ENCODE data around the gene SPTBN1. TPM values are rescaled to one million over a fixed set of nuclear protein-coding genes. Genes with fewer than 3 reads are reported as not detected.

Gene SPTBN1
- total and polyA plus RNA-seq, 2 donors (not counting 3 experiments of a cell fraction or from before 2014, with no cell fraction given) = 63.3 to 320 TPM

GRCh38 chr2:54503192-54503591, 47.1 kb downstream of the SPTBN1 start:
- no peak for TF ChIP-seq POLR2AphosphoS5 (IDR thresholded peaks at IDR 0.05; ENCODE audit: insufficient read depth, low read depth, low read length)
- no peak for TF ChIP-seq MAX (IDR thresholded peaks at IDR 0.05; ENCODE audit: insufficient read depth, insufficient read length)
- no peak for TF ChIP-seq MYC (IDR thresholded peaks at IDR 0.05; ENCODE audit: low read depth, low read length)
- peak; percentile 71 to 80 for TF ChIP-seq CTCF (IDR thresholded peaks at IDR 0.05; ENCODE audit: extremely low read depth in 1 of 2, insufficient read depth in 1 of 2, low read depth in 1 of 2, low read length in 2 of 2)
- no peaks in the 10 kb centered on the region for H3K9me1 ChIP-seq (replicated peaks; ENCODE audit: control insufficient read depth, extremely low read depth, insufficient read depth, low read length)
- intact Hi-C loops (cut with micrococcal nuclease) = loop anchor here (1.0 to 2.0 kb wide), 4 partner anchors 47 to 396 kb away; partner anchors contain the start of genes ACYP2 and SPTBN1
- peaks cover 6% of the 10 kb centered on the region for H3K79me2 ChIP-seq (ENCODE audit: control insufficient read depth, insufficient read depth, low read length)
- POLR2A ChIA-PET = no interaction called here
- H3K4me2 ChIP-seq (ENCODE audit: insufficient read depth, low read length) = no peak overlapping the region
- no TSS peak for BruUV-seq (replicated peaks)
- no peak overlapping the region for H2AFZ ChIP-seq (ENCODE audit: low read depth, low read length)
- H3K4me3 ChIP-seq (replicated peaks in 1 of 3; ENCODE audit: insufficient read depth in 1 of 3, low read depth in 1 of 3, low read length in 3 of 3) = no peak overlapping the region
- no peaks in the 10 kb centered on the region for H3K36me3 ChIP-seq (ENCODE audit: control insufficient read depth in 2 of 2, extremely low read depth in 1 of 2, insufficient read depth in 2 of 2, low read length in 2 of 2)
- H3K27ac ChIP-seq (ENCODE audit: insufficient read depth, low read depth, low read length) = no peak overlapping the region
- H3K4me1 ChIP-seq (ENCODE audit: control insufficient read depth, extremely low read depth, insufficient read depth, low read length) = peaks cover 4% of the 10 kb centered on the region
- DNase-seq (ENCODE audit: low read depth, low spot score) (peak; percentile 66), FAIRE-seq (peak; percentile 93)
- no peaks in the 10 kb centered on the region for H4K20me1 ChIP-seq (replicated peaks; ENCODE audit: control insufficient read depth, extremely low read depth, insufficient read depth, low read length)
- dilution Hi-C loops (cut with MboI; ENCODE audit: extremely low pct_ligation_motif_present, low sequenced_read_pairs) = no loop called here
- H3K27me3 ChIP-seq (ENCODE audit: control insufficient read depth in 2 of 2, insufficient read depth in 2 of 2, low read length in 2 of 2) = no peaks in the 10 kb centered on the region
- CTCF ChIA-PET = interaction anchor here (0.6 to 5.5 kb wide), 22 partner anchors 9 to 399 kb away, joined by 3 to 50 read pairs (median 6); a partner anchor contains a TSS
- no peaks in the 10 kb centered on the region for H3K9me3 ChIP-seq (replicated peaks; ENCODE audit: control insufficient read depth, insufficient read depth, low read length)
- H3K9ac ChIP-seq (replicated peaks; ENCODE audit: extremely low read depth, insufficient read depth, low read length) = no peak overlapping the region

GRCh38 chr2:54503828-54504227, 47.7 kb downstream of the SPTBN1 start:
- no peak for FAIRE-seq
- Histone ChIP-seq H3K4me3 (replicated peaks in 1 of 3; ENCODE audit: insufficient read depth in 1 of 3, low read depth in 1 of 3, low read length in 3 of 3) (no peak overlapping the region), H2AFZ (ENCODE audit: low read depth, low read length) (no peak overlapping the region), H3K4me2 (ENCODE audit: insufficient read depth, low read length) (no peak overlapping the region), H4K20me1 (replicated peaks; ENCODE audit: control insufficient read depth, extremely low read depth, insufficient read depth, low read length) (no peaks in the 10 kb centered on the region), H3K27ac (ENCODE audit: insufficient read depth, low read depth, low read length) (no peak overlapping the region), H3K4me1 (ENCODE audit: control insufficient read depth, extremely low read depth, insufficient read depth, low read length) (peaks cover 4% of the 10 kb centered on the region), H3K79me2 (ENCODE audit: control insufficient read depth, insufficient read depth, low read length) (peaks cover 6% of the 10 kb centered on the region), H3K9me3 (replicated peaks; ENCODE audit: control insufficient read depth, insufficient read depth, low read length) (no peaks in the 10 kb centered on the region), H3K27me3 (ENCODE audit: control insufficient read depth in 2 of 2, insufficient read depth in 2 of 2, low read length in 2 of 2) (no peaks in the 10 kb centered on the region), H3K9ac (replicated peaks; ENCODE audit: extremely low read depth, insufficient read depth, low read length) (no peak overlapping the region), H3K9me1 (replicated peaks; ENCODE audit: control insufficient read depth, extremely low read depth, insufficient read depth, low read length) (no peaks in the 10 kb centered on the region), H3K36me3 (ENCODE audit: control insufficient read depth in 2 of 2, extremely low read depth in 1 of 2, insufficient read depth in 2 of 2, low read length in 2 of 2) (no peaks in the 10 kb centered on the region)
- no TSS peak for BruUV-seq (replicated peaks)
- intact Hi-C loops (cut with micrococcal nuclease) = loop anchor here (1.0 to 2.0 kb wide), 4 partner anchors 48 to 397 kb away; partner anchors contain the start of genes ACYP2 and SPTBN1
- ChIA-PET CTCF (interaction anchor here (1.0 to 5.5 kb wide), 14 partner anchors 9 to 399 kb away, joined by 3 to 50 read pairs (median 10); a partner anchor contains a TSS), POLR2A (no interaction called here)
- no peak for TF ChIP-seq POLR2AphosphoS5 (IDR thresholded peaks at IDR 0.05; ENCODE audit: insufficient read depth, low read depth, low read length)
- TF ChIP-seq GATA2 (IDR thresholded peaks at IDR 0.05; ENCODE audit: insufficient read depth, insufficient read length, low read depth, low read length) = no peak
- TF ChIP-seq MYC (IDR thresholded peaks at IDR 0.05; ENCODE audit: low read depth, low read length) = no peak
- TF ChIP-seq CTCF (IDR thresholded peaks at IDR 0.05; ENCODE audit: extremely low read depth in 1 of 2, insufficient read depth in 1 of 2, low read depth in 1 of 2, low read length in 2 of 2) = no peak
- TF ChIP-seq FOS (IDR thresholded peaks at IDR 0.05; ENCODE audit: borderline replicate concordance, insufficient read depth, low read length) = no peak
- no peak for TF ChIP-seq JUN (IDR thresholded peaks at IDR 0.05; ENCODE audit: borderline replicate concordance, insufficient read depth, insufficient read length, low read depth)
- DNase-seq (ENCODE audit: low read depth, low spot score) = no peak
- dilution Hi-C loops (cut with MboI; ENCODE audit: extremely low pct_ligation_motif_present, low sequenced_read_pairs) = no loop called here
